Endothelial cell of umbilical vein (primary cell): ENCODE data around the gene PTGFRN. TPM values are rescaled to one million over a fixed set of nuclear protein-coding genes. Genes with fewer than 3 reads are reported as not detected.

ENCODE experiments used
- BruUV-seq: library from RNA; stranded (reverse); fragments of 400-500 nt; replicated peaks from 2 replicates; lab custom pipeline; 2021; lab: Mats Ljungman, UMichigan
- CTCF ChIA-PET: fragments of 300-600, 350-600 bp; sonication (Branson Sonifier 250); formaldehyde crosslinking; loops from one replicate; lab custom pipeline; 2021; ENCODE audit warnings: antibody characterized with exemption, inconsistent platforms; lab: Charles Lee
- POLR2A ChIA-PET: fragments of 300-600, 350-600 bp; sonication (Branson Sonifier 250); formaldehyde crosslinking; loops from one replicate; lab custom pipeline; 2021; ENCODE audit warnings: antibody characterized with exemption, inconsistent platforms; lab: Charles Lee
- DNase-seq: peaks from one replicate; pipeline ENCODE4 v3.0.0-alpha.2; 2011; ENCODE audit warnings: low read depth, low spot score
- FAIRE-seq: peaks from 2 replicates; lab custom pipeline; 2011; peaks lifted over from hg19 to GRCh38; lab: Jason Lieb, UNC
- H2AFZ ChIP-seq: 2 replicates; pipeline ENCODE4 v1.6.0; 2012; ENCODE audit warnings: low read depth, low read length, control low read depth, inconsistent platforms
- H3K27ac ChIP-seq: 2 replicates; pipeline ENCODE4 v1.5.1; 2011; ENCODE audit warnings: low read depth, mild to moderate bottlenecking, control low read depth, low read length, moderate library complexity; ENCODE audit not compliant: insufficient read depth
- H3K27me3 ChIP-seq, 2 experiments: 2 replicates each; pipeline versions ENCODE4 v1.6.0 to v1.6.1; 2011; ENCODE audit warnings: low read length in 2 of 2, mixed read lengths in 1 of 2; ENCODE audit not compliant: control insufficient read depth in 2 of 2, insufficient read depth in 2 of 2
- H3K36me3 ChIP-seq, 2 experiments: 2 replicates in 1 of 2; 3 replicates in 1 of 2; pipeline ENCODE4 v1.5.1; 2011; ENCODE audit warnings: low read length in 2 of 2, mild to moderate bottlenecking in 1 of 2, moderate library complexity in 1 of 2; ENCODE audit not compliant: control insufficient read depth in 2 of 2, insufficient read depth in 2 of 2; ENCODE audit errors: extremely low read depth in 1 of 2
- H3K4me1 ChIP-seq: 3 replicates; pipeline ENCODE4 v1.5.1; 2011; ENCODE audit warnings: mild to moderate bottlenecking, low read length; ENCODE audit not compliant: control insufficient read depth, insufficient read depth; ENCODE audit errors: extremely low read depth
- H3K4me2 ChIP-seq: 2 replicates; pipeline ENCODE4 v1.6.1; 2011; ENCODE audit warnings: low read length, control low read depth, mixed read lengths; ENCODE audit not compliant: insufficient read depth
- H3K4me3 ChIP-seq, 3 experiments: fragments of 200-600 bp in 1 of 3; sonication (generic), shearing (Covaris generic) in 1 of 3; replicated peaks in 1 of 3; 2 replicates each; pipeline ENCODE4 v1.5.1; 2011 to 2016; ENCODE audit warnings: control low read depth in 3 of 3, low read length in 3 of 3, mild to moderate bottlenecking in 2 of 3, inconsistent platforms in 1 of 3, low read depth in 1 of 3, moderate library complexity in 1 of 3; ENCODE audit not compliant: insufficient read depth in 1 of 3
- H3K79me2 ChIP-seq: 2 replicates; pipeline ENCODE4 v1.6.0; 2012; ENCODE audit warnings: low read length, inconsistent platforms; ENCODE audit not compliant: control insufficient read depth, insufficient read depth
- H3K9ac ChIP-seq: replicated peaks from 2 replicates; pipeline ENCODE3; 2011; ENCODE audit warnings: low read length, control low read depth; ENCODE audit not compliant: insufficient read depth; ENCODE audit errors: extremely low read depth
- H3K9me1 ChIP-seq: replicated peaks from 3 replicates; pipeline ENCODE4 v1.6.0; 2011; ENCODE audit warnings: mild to moderate bottlenecking, low read length; ENCODE audit not compliant: control insufficient read depth, insufficient read depth; ENCODE audit errors: extremely low read depth
- H3K9me3 ChIP-seq: replicated peaks from 2 replicates; pipeline ENCODE4 v1.5.1; 2012; ENCODE audit warnings: low read length, inconsistent platforms; ENCODE audit not compliant: control insufficient read depth, insufficient read depth
- H4K20me1 ChIP-seq: replicated peaks from 2 replicates; pipeline ENCODE3; 2011; ENCODE audit warnings: mild to moderate bottlenecking, low read length; ENCODE audit not compliant: control insufficient read depth, insufficient read depth; ENCODE audit errors: extremely low read depth
- CTCF ChIP-seq, 2 donors: IDR thresholded peaks; 1 replicate in 1 of 2; 2 replicates in 1 of 2; pipeline ENCODE4 v1.5.1; 2011; ENCODE audit warnings: low read length in 2 of 2, mild to moderate bottlenecking in 2 of 2, moderate library complexity in 2 of 2, control low read depth in 1 of 2, inconsistent platforms in 1 of 2, low read depth in 1 of 2; ENCODE audit not compliant: insufficient read depth in 1 of 2; ENCODE audit errors: extremely low read depth in 1 of 2
- EZH2 ChIP-seq: IDR thresholded peaks from 2 replicates; pipeline ENCODE4 v1.6.1; 2012; ENCODE audit warnings: borderline replicate concordance, low read depth, mild to moderate bottlenecking, moderate library complexity, low read length, inconsistent platforms; ENCODE audit not compliant: severe bottlenecking
- FOS ChIP-seq: IDR thresholded peaks from 2 replicates; pipeline ENCODE4 v1.6.1; 2011; ENCODE audit warnings: mild to moderate bottlenecking, low read length, moderate library complexity, borderline replicate concordance; ENCODE audit not compliant: insufficient read depth
- GATA2 ChIP-seq: IDR thresholded peaks from 2 replicates; pipeline ENCODE4 v1.7.0; 2011; ENCODE audit warnings: low read depth, mild to moderate bottlenecking, moderate library complexity, mixed read lengths, low read length; ENCODE audit not compliant: insufficient read length, insufficient read depth
- JUN ChIP-seq: IDR thresholded peaks from 2 replicates; pipeline ENCODE4 v1.6.1; 2011; ENCODE audit warnings: borderline replicate concordance, low read depth; ENCODE audit not compliant: insufficient read length, insufficient read depth
- MAX ChIP-seq: IDR thresholded peaks from 2 replicates; pipeline ENCODE4 v1.6.1; 2011; ENCODE audit not compliant: insufficient read depth, insufficient read length
- MYC ChIP-seq: IDR thresholded peaks from one replicate; pipeline ENCODE4 v1.6.1; 2011; ENCODE audit warnings: mild to moderate bottlenecking, low read depth, low read length
- POLR2A ChIP-seq: IDR thresholded peaks from 2 replicates; pipeline ENCODE4 v1.6.1; 2012; ENCODE audit warnings: low read depth, mild to moderate bottlenecking, control low read depth, low read length
- POLR2AphosphoS5 ChIP-seq: IDR thresholded peaks from 2 replicates; pipeline ENCODE4 v1.6.1; 2012; ENCODE audit warnings: low read depth, mild to moderate bottlenecking, control low read depth, low read length, moderate library complexity; ENCODE audit not compliant: insufficient read depth
- dilution Hi-C: fragments of 300-500 bp; cut with MboI; formaldehyde crosslinking; loops from one replicate; pipeline ENCODE4 v1.15.0; 2019; ENCODE audit warnings: low sequenced_read_pairs; ENCODE audit not compliant: extremely low pct_ligation_motif_present
- intact Hi-C: fragments of 100-400 bp; cut with micrococcal nuclease; formaldehyde crosslinking; loops from one replicate; pipeline ENCODE4 v1.10.0; 2022
- polyA plus RNA-seq, 4 experiments: library from polyadenylated mRNA; depleted of rRNA in 3 of 4; stranded (reverse) in 3 of 4; unstranded in 1 of 4; fragments of >200 nt; gene quantifications; 2 replicates each; pipeline versions ENCODE4 v1.2.1 to v1.2.3, GENCODE V29; 2011 to 2012; ENCODE audit warnings: missing spikeins in 1 of 4
- total RNA-seq: library from RNA; stranded (reverse); gene quantifications from 2 replicates; pipeline ENCODE4 v1.2.3, GENCODE V29; 2021

PTGFRN gene
- total and polyA plus RNA-seq, 2 donors (not counting 3 experiments of a cell fraction or from before 2014, with no cell fraction given), result 39.6 to 60.7 TPM

GRCh38 chr1:116945996-116946395, 36.3 kb downstream of the PTGFRN start:
- no peaks in the 10 kb centered on the region for H3K27me3 ChIP-seq
- peaks cover 8% of the 10 kb centered on the region for H3K4me1 ChIP-seq
- no peaks in the 10 kb centered on the region for H3K79me2 ChIP-seq
- dilution Hi-C loops (no loop called here), intact Hi-C loops (no loop called here)
- no TSS peak for BruUV-seq
- TF ChIP-seq FOS (peak; percentile 28), POLR2AphosphoS5 (no peak)
- peaks cover 0 to 4% of the 10 kb centered on the region in 2 experiments for H3K36me3 ChIP-seq
- H3K4me2 ChIP-seq, result peak overlapping the region; percentile 12
- no peaks in the 10 kb centered on the region for H4K20me1 ChIP-seq
- DNase-seq (peak; percentile 70), FAIRE-seq (peak; percentile 59)
- H3K4me3 ChIP-seq, result no peak overlapping the region
- ChIA-PET CTCF (interaction anchor here (0.8 to 1.0 kb wide), 2 partner anchors 11 to 64 kb away, joined by 3 read pairs; no protein-coding TSS in a partner anchor), POLR2A (no interaction called here)
- no peaks in the 10 kb centered on the region for H3K9me1 ChIP-seq
- H3K9ac ChIP-seq, result no peak overlapping the region
- no peaks in the 10 kb centered on the region for H3K9me3 ChIP-seq
- no peak overlapping the region for H3K27ac ChIP-seq
- peak overlapping the region; percentile 18 for H2AFZ ChIP-seq

DNA sequence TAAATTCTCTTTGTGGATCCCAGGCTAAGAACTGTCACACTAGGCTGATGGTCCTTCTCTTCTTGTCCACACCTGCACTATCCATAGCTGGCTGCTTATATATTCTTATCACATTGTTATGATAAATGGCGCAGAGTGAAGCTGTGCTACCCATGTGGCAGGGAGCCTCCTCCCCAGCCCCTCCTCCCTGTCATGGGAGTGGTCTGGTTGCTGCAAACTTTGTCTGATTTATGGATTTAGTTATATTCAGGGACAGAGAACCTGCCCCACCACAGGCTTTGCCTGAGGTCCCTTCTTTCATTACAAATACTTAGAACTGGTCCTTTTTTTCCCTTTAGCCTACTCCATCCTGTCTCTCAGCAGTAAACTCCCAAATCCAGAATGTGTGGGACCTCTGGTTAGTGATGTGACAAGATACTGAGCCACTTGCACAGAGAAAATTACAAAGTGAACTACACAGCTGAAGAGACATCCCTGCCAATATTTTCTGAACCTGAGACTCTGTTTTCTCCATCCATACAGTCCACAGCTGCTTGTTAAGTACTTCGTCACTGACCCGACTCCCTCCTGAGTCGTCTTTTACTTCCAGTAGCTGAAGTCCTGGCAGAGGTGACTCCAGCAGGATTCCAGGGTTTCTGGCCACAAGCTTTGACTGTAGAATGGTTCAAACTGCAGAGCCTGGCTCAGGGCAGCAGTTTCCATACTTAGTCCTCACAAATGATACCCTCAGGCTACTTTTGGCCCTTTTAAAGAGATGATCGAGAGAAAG, 37.6 kb downstream of the PTGFRN start:
- Histone ChIP-seq H3K27me3 (no peaks in the 10 kb centered on the region), H3K4me3 (no peak overlapping the region), H3K79me2 (no peaks in the 10 kb centered on the region), H3K36me3 (peaks cover 0 to 4% of the 10 kb centered on the region in 2 experiments), H3K9ac (no peak overlapping the region), H3K9me3 (no peaks in the 10 kb centered on the region), H2AFZ (no peak overlapping the region), H4K20me1 (no peaks in the 10 kb centered on the region), H3K9me1 (no peaks in the 10 kb centered on the region), H3K4me1 (peaks cover 15% of the 10 kb centered on the region), H3K27ac (no peak overlapping the region), H3K4me2 (no peak overlapping the region)
- CTCF ChIA-PET, result no interaction called here
- FAIRE-seq (no peak), DNase-seq (no peak)
- no TSS peak for BruUV-seq
- POLR2A ChIA-PET, result no interaction called here
- TF ChIP-seq POLR2AphosphoS5 (no peak), POLR2A (no peak), MAX (no peak), FOS (no peak), JUN (no peak), GATA2 (no peak), EZH2 (no peak), MYC (no peak), CTCF (IDR thresholded peaks at IDR 0.05; ENCODE audit: extremely low read depth in 1 of 2, insufficient read depth in 1 of 2, low read depth in 1 of 2, low read length in 2 of 2) (no peak)
- intact Hi-C loops, result no loop called here
- dilution Hi-C loops, result no loop called here
